RWPE2 (cell line): ENCODE results near the gene CAPN9.
"Not testable (repeated sequence)": the region's sequence is repeated elsewhere in the genome, so short reads cannot be mapped to it uniquely, and the experiment has no call there.

ENCODE experiments used
- ATAC-seq: fragments of 200-7000 bp; cut with Tn5 transposase; 3 replicates; pipeline ENCODE4 v1.9.1; 2021; ENCODE audit warnings: low read depth
- DNase-seq: peaks from one replicate; pipeline ENCODE4 v3.0.0-alpha.2; 2020; ENCODE audit warnings: low spot score
- H3K27ac ChIP-seq: fragments of 450-650 bp; 2 replicates; pipeline ENCODE4 v1.5.1; 2017; ENCODE audit warnings: mild to moderate bottlenecking; ENCODE audit not compliant: poor library complexity, severe bottlenecking
- H3K27me3 ChIP-seq: fragments of 250-450 bp; sonication (Bioruptor Pico); 2 replicates; pipeline ENCODE4 v1.5.1; 2021; ENCODE audit warnings: mild to moderate bottlenecking, moderate library complexity; ENCODE audit not compliant: insufficient read depth, poor library complexity, severe bottlenecking
- H3K36me3 ChIP-seq: fragments of 250-450 bp; sonication (Bioruptor Pico); 2 replicates; pipeline ENCODE4 v1.5.1; 2020; ENCODE audit warnings: low read depth, mild to moderate bottlenecking, moderate library complexity
- H3K4me1 ChIP-seq: fragments of 250-450 bp; sonication (Bioruptor Pico); 2 replicates; pipeline ENCODE4 v1.5.1; 2021; ENCODE audit warnings: mild to moderate bottlenecking, moderate library complexity; ENCODE audit not compliant: insufficient read depth, poor library complexity, severe bottlenecking
- H3K4me3 ChIP-seq: fragments of 250-450 bp; sonication (Bioruptor Pico); 2 replicates; pipeline ENCODE4 v1.5.1; 2021; ENCODE audit warnings: mild to moderate bottlenecking, moderate library complexity; ENCODE audit not compliant: severe bottlenecking
- H3K9me3 ChIP-seq: fragments of 250-450 bp; sonication (Bioruptor Pico); 2 replicates; pipeline ENCODE4 v1.5.1; 2021; ENCODE audit warnings: mild to moderate bottlenecking, moderate library complexity; ENCODE audit not compliant: severe bottlenecking
- CTCF ChIP-seq: fragments of 450-650 bp; IDR thresholded peaks from one replicate; pipeline ENCODE4 v1.5.1; 2017; ENCODE audit warnings: mild to moderate bottlenecking, moderate library complexity; ENCODE audit not compliant: poor library complexity, severe bottlenecking

The CAPN9 gene

GRCh38 chr1:230836793-230837192 lies 89.6 kb downstream of the CAPN9 start:
- TF ChIP-seq CTCF: no peak
- Histone ChIP-seq H3K27me3 (no peaks in the 10 kb centered on the region), H3K27ac (no peak overlapping the region), H3K4me3 (no peak overlapping the region), H3K4me1 (no peaks in the 10 kb centered on the region), H3K9me3 (no peaks in the 10 kb centered on the region), H3K36me3 (no peaks in the 10 kb centered on the region)
- DNase-seq (no peak), ATAC-seq (no peak)

- Histone ChIP-seq H3K36me3 (no peaks in the 10 kb centered on the region), H3K4me3 (no peak overlapping the region), H3K9me3 (no peaks in the 10 kb centered on the region), H3K27ac (no peak overlapping the region), H3K4me1 (no peaks in the 10 kb centered on the region), H3K27me3 (no peaks in the 10 kb centered on the region)
- no peak for DNase-seq
- no peak for TF ChIP-seq CTCF
- no peak for ATAC-seq
Observed at GRCh38 chr1:230839173-230839572, 92.0 kb downstream of the CAPN9 start.

- no peak for TF ChIP-seq CTCF
- no peak for DNase-seq
- no peak overlapping the region for H3K4me3 ChIP-seq
- no peaks in the 10 kb centered on the region for H3K36me3 ChIP-seq
- H3K27ac ChIP-seq: no peak overlapping the region
- no peaks in the 10 kb centered on the region for H3K27me3 ChIP-seq
- no peaks in the 10 kb centered on the region for H3K9me3 ChIP-seq
- ATAC-seq: no peak
- H3K4me1 ChIP-seq: no peaks in the 10 kb centered on the region
Observed at GRCh38 chr1:230842801-230843200, 95.6 kb downstream of the CAPN9 start.

- Histone ChIP-seq H3K36me3 (no peaks in the 10 kb centered on the region), H3K9me3 (no peaks in the 10 kb centered on the region), H3K27ac (no peak overlapping the region), H3K27me3 (no peaks in the 10 kb centered on the region), H3K4me1 (no peaks in the 10 kb centered on the region), H3K4me3 (no peak overlapping the region)
- DNase-seq (no peak), ATAC-seq (no peak)
- no peak for TF ChIP-seq CTCF
Observed at GRCh38 chr1:230843503-230844309, 96.5 kb downstream of the CAPN9 start.

- no peaks in the 10 kb centered on the region for H3K27me3 ChIP-seq
- DNase-seq (no peak), ATAC-seq (no peak)
- H3K9me3 ChIP-seq: no peaks in the 10 kb centered on the region
- H3K36me3 ChIP-seq: no peaks in the 10 kb centered on the region
- no peak overlapping the region for H3K4me3 ChIP-seq
- no peak overlapping the region for H3K27ac ChIP-seq
- TF ChIP-seq CTCF: no peak
- H3K4me1 ChIP-seq: peaks cover under 1% of the 10 kb centered on the region
Observed at GRCh38 chr1:230844561-230844960, 97.4 kb downstream of the CAPN9 start.

GRCh38 chr1:230845184-230845583 lies 98.0 kb downstream of the CAPN9 start:
- not testable (repeated sequence) for ATAC-seq, H3K36me3 ChIP-seq, H3K27ac ChIP-seq

More at GRCh38 chr1:230845184-230845583, 98.0 kb downstream of the CAPN9 start:
- not testable (repeated sequence) for H3K9me3 ChIP-seq, DNase-seq, H3K4me3 ChIP-seq, H3K4me1 ChIP-seq, H3K27me3 ChIP-seq
